ENCODE data around the gene GGCX.

GRCh38 chr2:85534099-85534498, 27.2 kb downstream of the GGCX start:
- TF ChIP-seq CTBP1 (IDR thresholded peaks at IDR 0.05; ENCODE audit: borderline replicate concordance) = no peak
- no peak for TF ChIP-seq ZNF384 (IDR thresholded peaks at IDR 0.05)
- TF ChIP-seq FOXM1 (IDR thresholded peaks at IDR 0.05; ENCODE audit: borderline replicate concordance) = no peak
- TF ChIP-seq HDGF (IDR thresholded peaks at IDR 0.05; ENCODE audit: borderline replicate concordance) = no peak
- no peak for TF ChIP-seq BHLHE40 (IDR thresholded peaks at IDR 0.05; ENCODE audit: borderline replicate concordance)
- TF ChIP-seq TARDBP (IDR thresholded peaks at IDR 0.05) = no peak
- TF ChIP-seq PKNOX1 (IDR thresholded peaks at IDR 0.05) = no peak
- no peak for TF ChIP-seq NFRKB (IDR thresholded peaks at IDR 0.05)
- no peak for TF ChIP-seq ARNT (IDR thresholded peaks at IDR 0.05)
- TF ChIP-seq SUZ12 (IDR thresholded peaks at IDR 0.05) = no peak
- TF ChIP-seq FOXK2 (IDR thresholded peaks at IDR 0.05) = no peak
- TF ChIP-seq SP1 (IDR thresholded peaks at IDR 0.05) = no peak
- no peak for TF ChIP-seq L3MBTL2 (conservative IDR thresholded peaks at IDR 0.05)
- no peak for TF ChIP-seq ELF4 (IDR thresholded peaks at IDR 0.05)

Data from HEK293T (cell line).